NB4 (cell line): ENCODE measurements around the gene PCSK1.

Source experiments
- DNase-seq: peaks from one replicate; pipeline ENCODE4 v3.0.0; 2010; ENCODE audit warnings: low read depth
- H3K4me3 ChIP-seq: one replicate; pipeline ENCODE4 v1.5.1; 2011; ENCODE audit warnings: mild to moderate bottlenecking, low read depth, low read length, moderate library complexity
- MYC ChIP-seq: IDR thresholded peaks from 2 replicates; pipeline ENCODE4 v1.6.1; 2011; ENCODE audit warnings: low read depth, low read length
- POLR2A ChIP-seq: IDR thresholded peaks from 2 replicates; pipeline ENCODE4 v1.6.1; 2011; ENCODE audit warnings: mild to moderate bottlenecking; ENCODE audit not compliant: insufficient read length; ENCODE audit errors: extremely low read depth
- TF ChIP-seq, protein P1 (sequence below): IDR thresholded peaks from 2 replicates; pipeline ENCODE4 v1.6.1; 2011; ENCODE audit warnings: low read depth, low read length
- TF ChIP-seq, protein P2 (sequence below): IDR thresholded peaks from one replicate; pipeline ENCODE4 v1.5.1; 2012; ENCODE audit warnings: low read depth, low read length

Gene PCSK1

DNA sequence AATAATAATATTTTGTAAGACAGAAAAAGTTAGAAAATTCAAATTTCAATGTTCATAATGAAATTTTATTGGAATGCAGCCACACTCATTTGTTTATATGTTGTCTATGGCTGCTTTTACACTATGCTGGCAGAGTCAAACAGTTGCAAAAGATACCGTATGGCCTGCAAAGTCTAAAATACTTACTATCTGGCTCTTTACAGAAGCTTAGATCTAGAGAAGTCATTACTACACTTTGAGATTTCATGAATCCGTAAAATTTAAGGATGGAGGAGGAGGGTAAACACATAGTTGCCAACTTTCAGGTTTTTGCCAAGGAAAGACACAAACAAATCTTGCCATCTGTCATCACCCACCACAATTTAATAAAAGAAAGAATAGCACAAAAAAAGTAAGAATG, 25.1 kb upstream of the PCSK1 start:
- H3K4me3 ChIP-seq, result no peak overlapping the region
- DNase-seq, result no peak
- TF ChIP-seq, protein P1, sequence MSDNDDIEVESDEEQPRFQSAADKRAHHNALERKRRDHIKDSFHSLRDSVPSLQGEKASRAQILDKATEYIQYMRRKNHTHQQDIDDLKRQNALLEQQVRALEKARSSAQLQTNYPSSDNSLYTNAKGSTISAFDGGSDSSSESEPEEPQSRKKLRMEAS, result no peak
- TF ChIP-seq POLR2A, result no peak
- TF ChIP-seq MYC, result no peak
- TF ChIP-seq, protein P2, sequence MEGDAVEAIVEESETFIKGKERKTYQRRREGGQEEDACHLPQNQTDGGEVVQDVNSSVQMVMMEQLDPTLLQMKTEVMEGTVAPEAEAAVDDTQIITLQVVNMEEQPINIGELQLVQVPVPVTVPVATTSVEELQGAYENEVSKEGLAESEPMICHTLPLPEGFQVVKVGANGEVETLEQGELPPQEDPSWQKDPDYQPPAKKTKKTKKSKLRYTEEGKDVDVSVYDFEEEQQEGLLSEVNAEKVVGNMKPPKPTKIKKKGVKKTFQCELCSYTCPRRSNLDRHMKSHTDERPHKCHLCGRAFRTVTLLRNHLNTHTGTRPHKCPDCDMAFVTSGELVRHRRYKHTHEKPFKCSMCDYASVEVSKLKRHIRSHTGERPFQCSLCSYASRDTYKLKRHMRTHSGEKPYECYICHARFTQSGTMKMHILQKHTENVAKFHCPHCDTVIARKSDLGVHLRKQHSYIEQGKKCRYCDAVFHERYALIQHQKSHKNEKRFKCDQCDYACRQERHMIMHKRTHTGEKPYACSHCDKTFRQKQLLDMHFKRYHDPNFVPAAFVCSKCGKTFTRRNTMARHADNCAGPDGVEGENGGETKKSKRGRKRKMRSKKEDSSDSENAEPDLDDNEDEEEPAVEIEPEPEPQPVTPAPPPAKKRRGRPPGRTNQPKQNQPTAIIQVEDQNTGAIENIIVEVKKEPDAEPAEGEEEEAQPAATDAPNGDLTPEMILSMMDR, result no peak

DNA sequence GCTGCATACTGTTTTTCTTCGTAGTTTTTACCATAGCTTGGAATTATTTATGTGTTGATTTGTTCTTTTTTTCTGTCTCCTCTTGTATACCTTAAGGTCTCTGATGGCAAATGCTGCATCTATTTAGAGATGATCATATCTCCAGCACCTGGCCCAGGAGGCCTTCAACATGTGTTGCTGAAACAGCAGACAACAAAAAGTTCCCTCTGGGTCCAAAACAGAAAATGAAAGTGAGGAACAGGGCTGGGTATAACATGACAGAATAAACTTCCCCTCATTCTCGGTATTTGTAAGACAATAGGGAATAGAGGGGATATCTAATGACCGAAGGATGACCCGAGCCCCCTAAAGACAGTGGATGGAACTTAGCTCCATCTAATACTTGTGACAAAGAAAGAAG, 22.7 kb upstream of the PCSK1 start:
- TF ChIP-seq, protein P1, result no peak
- TF ChIP-seq, protein P2, result no peak
- TF ChIP-seq MYC, result no peak
- no peak for TF ChIP-seq POLR2A
- H3K4me3 ChIP-seq, result no peak overlapping the region
- DNase-seq, result no peak

GRCh38 chr5:96453394-96453793, 20.3 kb upstream of the PCSK1 start:
- H3K4me3 ChIP-seq, result no peak overlapping the region
- TF ChIP-seq, protein P2, result no peak
- no peak for TF ChIP-seq MYC
- TF ChIP-seq, protein P1, result no peak
- TF ChIP-seq POLR2A, result no peak
- no peak for DNase-seq

GRCh38 chr5:96447949-96448348, 14.9 kb upstream of the PCSK1 start:
- H3K4me3 ChIP-seq, result no peak overlapping the region
- no peak for TF ChIP-seq POLR2A
- no peak for TF ChIP-seq MYC
- TF ChIP-seq, protein P1, result no peak
- TF ChIP-seq, protein P2, result no peak
- DNase-seq, result no peak

GRCh38 chr5:96440185-96440538, 7.1 kb upstream of the PCSK1 start:
- H3K4me3 ChIP-seq, result no peak overlapping the region
- TF ChIP-seq, protein P1, result no peak
- TF ChIP-seq POLR2A, result no peak
- TF ChIP-seq, protein P2, result no peak
- no peak for TF ChIP-seq MYC
- no peak for DNase-seq
